GM20431 (cell line): ENCODE data around the gene TTLL1.

ENCODE experiments used
- in situ Hi-C: fragments of 300-500 bp; cut with MseI, MboI; formaldehyde crosslinking; loops from one replicate; pipeline ENCODE4 v1.15.0; 2020; ENCODE audit warnings: low sequenced_read_pairs; ENCODE audit not compliant: unreplicated experiment

Gene TTLL1

GRCh38 chr22:43015677-43016042 lies 73.5 kb downstream of the TTLL1 start:
- in situ Hi-C loops, result no loop called here

GRCh38 chr22:43014869-43015676 lies 74.1 kb downstream of the TTLL1 start, which contains the start of gene PACSIN2:
Gene PACSIN2 (minus strand): TSS chr22:43015149. CDS start chr22:42912080, 103,069 bp downstream.
- in situ Hi-C loops, result no loop called here

- in situ Hi-C loops, result no loop called here
Observed at GRCh38 chr22:43014316-43014868, 74.8 kb downstream of the TTLL1 start.

- in situ Hi-C loops, result no loop called here
Observed at GRCh38 chr22:43013355-43014315, 75.6 kb downstream of the TTLL1 start.

GRCh38 chr22:43012390-43012789 lies 76.8 kb downstream of the TTLL1 start:
- in situ Hi-C loops, result no loop called here

GRCh38 chr22:43011079-43011478 lies 78.1 kb downstream of the TTLL1 start:
- in situ Hi-C loops, result no loop called here

- in situ Hi-C loops, result no loop called here
Observed at GRCh38 chr22:43009444-43009843, 79.7 kb downstream of the TTLL1 start.

- in situ Hi-C loops, result no loop called here
Observed at GRCh38 chr22:43008921-43009320, 80.3 kb downstream of the TTLL1 start.

GRCh38 chr22:43008509-43008908 lies 80.7 kb downstream of the TTLL1 start:
- in situ Hi-C loops, result no loop called here

GRCh38 chr22:43007519-43008102 lies 81.6 kb downstream of the TTLL1 start:
- in situ Hi-C loops, result no loop called here

GRCh38 chr22:43006753-43007152 lies 82.4 kb downstream of the TTLL1 start:
- in situ Hi-C loops, result no loop called here

GRCh38 chr22:43006016-43006505 lies 83.1 kb downstream of the TTLL1 start:
- in situ Hi-C loops, result no loop called here

- in situ Hi-C loops, result no loop called here
Observed at GRCh38 chr22:43005106-43005505, 84.1 kb downstream of the TTLL1 start.

GRCh38 chr22:43004362-43005035 lies 84.7 kb downstream of the TTLL1 start:
- in situ Hi-C loops, result no loop called here

- in situ Hi-C loops, result no loop called here
Observed at GRCh38 chr22:43002202-43002586, 87.0 kb downstream of the TTLL1 start.

- in situ Hi-C loops, result no loop called here
Observed at GRCh38 chr22:43001271-43002201, 87.7 kb downstream of the TTLL1 start.

- in situ Hi-C loops, result no loop called here
Observed at GRCh38 chr22:43000441-43001175, 88.6 kb downstream of the TTLL1 start.

- in situ Hi-C loops, result no loop called here
Observed at GRCh38 chr22:42997582-42998090, 91.6 kb downstream of the TTLL1 start.
